Liver (tissue), 9 donors: ENCODE measurements around the gene RPS14. TPM values are rescaled to one million over a fixed set of nuclear protein-coding genes. Genes with fewer than 3 reads are reported as not detected.

Source experiments
- DNase-seq: peaks from one replicate; pipeline ENCODE4 v3.0.0-alpha.2; 2017; ENCODE audit warnings: low spot score
- H3K27ac ChIP-seq, 2 donors: one replicate each; pipeline ENCODE4 v1.7.0; 2013; ENCODE audit warnings: inconsistent platforms in 2 of 2, low read length in 2 of 2, control low read depth in 1 of 2, low read depth in 1 of 2, mild to moderate bottlenecking in 1 of 2
- H3K27me3 ChIP-seq, 4 donors: one replicate each; pipeline versions ENCODE4 v1.6.1 to v1.7.0; 2013; ENCODE audit warnings: low read length in 3 of 4, inconsistent platforms in 1 of 4, mild to moderate bottlenecking in 1 of 4, moderate library complexity in 1 of 4; ENCODE audit not compliant: control insufficient read depth in 4 of 4, insufficient read depth in 4 of 4
- H3K36me3 ChIP-seq, 4 donors: one replicate each; pipeline versions ENCODE4 v1.6.1 to v1.7.0; 2013; ENCODE audit warnings: low read length in 3 of 4, mild to moderate bottlenecking in 3 of 4, low read depth in 1 of 4, moderate library complexity in 1 of 4; ENCODE audit not compliant: control insufficient read depth in 4 of 4, insufficient read depth in 3 of 4
- H3K4me1 ChIP-seq, 4 donors: one replicate each; pipeline versions ENCODE4 v1.6.1 to v1.7.0; 2013; ENCODE audit warnings: low read length in 3 of 4, mild to moderate bottlenecking in 3 of 4, moderate library complexity in 1 of 4; ENCODE audit not compliant: control insufficient read depth in 4 of 4, insufficient read depth in 4 of 4
- H3K4me3 ChIP-seq, 3 donors: one replicate each; pipeline versions ENCODE4 v1.6.1 to v1.7.0; 2013; ENCODE audit warnings: low read length in 3 of 3, control low read depth in 1 of 3, low read depth in 1 of 3, mild to moderate bottlenecking in 1 of 3
- H3K9ac ChIP-seq, 2 donors: one replicate each; pipeline ENCODE4 v1.7.0; 2013; ENCODE audit warnings: low read length in 2 of 2, mild to moderate bottlenecking in 2 of 2, moderate library complexity in 2 of 2, control low read depth in 1 of 2, low read depth in 1 of 2
- H3K9me3 ChIP-seq, 4 donors: one replicate each; pipeline versions ENCODE4 v1.6.1 to v1.7.0; 2013; ENCODE audit warnings: low read length in 3 of 4; ENCODE audit not compliant: control insufficient read depth in 4 of 4
- FOXA1 ChIP-seq: IDR thresholded peaks from 2 replicates; pipeline ENCODE4 v1.6.1; 2016; ENCODE audit warnings: antibody characterized with exemption
- FOXA2 ChIP-seq: IDR thresholded peaks from 2 replicates; pipeline ENCODE4 v1.6.1; 2016; ENCODE audit warnings: antibody characterized with exemption
- GABPA ChIP-seq, 2 donors: IDR thresholded peaks in 1 of 2; conservative IDR thresholded peaks in 1 of 2; 2 replicates each; pipeline ENCODE4 v1.6.1; 2016; ENCODE audit warnings: antibody characterized with exemption in 2 of 2, mild to moderate bottlenecking in 1 of 2, moderate library complexity in 1 of 2
- HNF4G ChIP-seq: IDR thresholded peaks from 2 replicates; pipeline ENCODE4 v1.6.1; 2016; ENCODE audit warnings: antibody characterized with exemption
- JUND ChIP-seq, 2 donors: IDR thresholded peaks; 2 replicates each; pipeline ENCODE4 v1.6.1; 2016; ENCODE audit warnings: antibody characterized with exemption in 2 of 2
- RAD21 ChIP-seq, 2 donors: IDR thresholded peaks; 2 replicates each; pipeline ENCODE4 v1.6.1; 2016; ENCODE audit warnings: antibody characterized with exemption in 2 of 2, mild to moderate bottlenecking in 2 of 2
- SP1 ChIP-seq: IDR thresholded peaks from 2 replicates; pipeline ENCODE4 v1.6.1; 2018; ENCODE audit warnings: antibody characterized with exemption, mild to moderate bottlenecking
- YY1 ChIP-seq: IDR thresholded peaks from 2 replicates; pipeline ENCODE4 v1.6.1; 2016; ENCODE audit warnings: antibody characterized with exemption, mild to moderate bottlenecking
- WGBS: extraction: QIAGEN DNeasy Blood & Tissue Kit; methylation state at CpG from one replicate; pipeline ENCODE4 v1.1.7; 2013; 5-methylcytosine and 5-hydroxymethylcytosine counted together
- polyA plus RNA-seq, 2 donors: library from polyadenylated mRNA; stranded (reverse) in 1 of 2; unstranded in 1 of 2; fragments of 200-250 nt in 1 of 2; fragments of >200 nt in 1 of 2; fragmentation: Nextera tagmentation in 1 of 2; extraction: Ambion mirVana in 1 of 2; gene quantifications; one replicate each; pipeline versions ENCODE4 v1.2.1 to v1.2.3, GENCODE V29; 2013 to 2015
- total RNA-seq, 2 donors: library from RNA; depleted of rRNA; stranded (reverse); fragments of >200 nt; gene quantifications; one replicate each; pipeline ENCODE4 v1.2.3, GENCODE V29; 2014
- TF ChIP-seq, protein P1 (sequence below): IDR thresholded peaks from 2 replicates; pipeline ENCODE4 v1.6.1; 2016; ENCODE audit warnings: antibody characterized with exemption
- donor health status: healthy.
- donor health status: healthy.
- donor health status: healthy.
- donor health status: healthy.
- donor health status: healthy.

RPS14 gene
- total and polyA plus RNA-seq, 4 donors, result 609 to 956 (median 885) TPM

DNA sequence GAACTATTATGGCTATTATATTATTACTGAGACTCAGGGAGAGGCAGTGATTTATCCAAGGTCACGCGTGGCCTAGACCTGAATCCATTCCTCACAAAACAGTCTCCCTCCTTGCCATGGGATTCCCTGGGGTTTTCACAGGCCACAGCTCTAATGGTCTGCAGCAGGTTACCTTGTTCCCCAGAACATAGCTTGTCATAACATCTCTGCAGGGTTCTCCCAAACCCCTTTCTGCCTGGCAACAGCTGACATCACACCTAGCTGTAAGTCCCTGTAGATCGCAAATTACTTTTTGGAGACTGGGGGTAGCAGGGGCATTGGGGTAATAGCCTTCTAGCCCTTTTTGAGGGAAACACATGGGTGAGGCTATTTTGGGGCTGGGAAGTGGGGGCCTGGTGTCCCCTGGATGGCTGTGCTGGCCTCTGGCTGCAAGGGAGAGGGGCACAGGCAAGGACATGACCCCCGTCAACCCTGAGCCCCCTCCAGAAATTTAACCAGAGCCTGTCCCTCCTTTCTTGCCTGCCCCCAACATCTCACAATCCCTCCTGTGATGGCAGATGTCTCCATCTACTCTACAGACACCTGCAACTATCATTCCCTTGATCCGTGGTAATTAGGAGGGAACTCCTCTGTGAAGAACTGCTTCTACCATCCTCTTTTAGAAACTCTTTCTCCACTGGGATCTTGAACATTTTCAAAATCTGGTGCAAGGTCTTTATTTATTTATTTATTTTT, 38.1 kb downstream of the RPS14 start:
- WGBS, result 76% methylated on average over 5 of the region's 5 CpGs
- Histone ChIP-seq H3K4me3 (peak overlapping the region; percentile 20 to 51 (median 20)), H3K27ac (peak overlapping the region; percentile 67 to 88), H3K36me3 (peaks cover 0 to under 1% (median 0%) of the 10 kb centered on the region in 4 donors), H3K27me3 (no peaks in the 10 kb centered on the region), H3K4me1 (peaks cover 0 to 29% (median 15%) of the 10 kb centered on the region in 4 donors), H3K9ac (peak overlapping the region; percentile 39 to 75), H3K9me3 (no peaks in the 10 kb centered on the region)
- TF ChIP-seq SP1, result no peak
- no peak for TF ChIP-seq HNF4G
- DNase-seq, result no peak

DNA sequence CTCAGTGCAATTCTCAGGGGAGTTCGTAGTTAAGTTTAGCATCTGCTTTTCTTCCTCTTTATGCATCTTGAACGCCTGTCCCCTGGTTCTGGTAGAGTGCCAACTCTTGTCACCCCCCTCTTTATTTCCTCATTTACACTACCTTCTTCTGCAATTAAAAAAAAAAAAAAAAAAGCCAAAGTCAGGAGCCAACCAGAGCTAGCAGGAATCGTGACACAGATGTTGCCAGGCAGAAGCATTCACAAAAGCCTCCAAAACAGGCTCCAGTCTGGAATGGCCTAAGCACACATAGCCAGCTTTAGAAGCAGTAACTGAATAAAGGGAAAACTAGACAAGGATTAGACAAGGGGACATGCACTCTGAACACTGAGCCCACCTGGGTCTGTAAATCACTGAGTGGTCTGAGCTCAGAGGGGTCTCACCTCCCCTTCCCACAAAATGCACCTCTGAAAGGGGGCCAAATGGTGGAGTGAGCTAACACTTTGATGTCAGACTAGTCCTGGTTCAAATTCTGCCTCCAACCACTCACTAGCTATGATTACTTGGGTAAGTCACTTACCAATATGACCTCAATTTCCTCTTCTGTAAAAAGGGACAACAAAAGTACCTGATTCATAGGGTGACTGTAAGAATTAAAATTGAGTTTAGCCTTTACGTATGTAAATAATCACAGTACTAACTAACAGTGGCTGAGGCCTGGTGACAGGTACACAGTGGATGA, 38.9 kb downstream of the RPS14 start:
- 30% methylated on average over 4 of the region's 4 CpGs for WGBS
- TF ChIP-seq, protein P1, sequence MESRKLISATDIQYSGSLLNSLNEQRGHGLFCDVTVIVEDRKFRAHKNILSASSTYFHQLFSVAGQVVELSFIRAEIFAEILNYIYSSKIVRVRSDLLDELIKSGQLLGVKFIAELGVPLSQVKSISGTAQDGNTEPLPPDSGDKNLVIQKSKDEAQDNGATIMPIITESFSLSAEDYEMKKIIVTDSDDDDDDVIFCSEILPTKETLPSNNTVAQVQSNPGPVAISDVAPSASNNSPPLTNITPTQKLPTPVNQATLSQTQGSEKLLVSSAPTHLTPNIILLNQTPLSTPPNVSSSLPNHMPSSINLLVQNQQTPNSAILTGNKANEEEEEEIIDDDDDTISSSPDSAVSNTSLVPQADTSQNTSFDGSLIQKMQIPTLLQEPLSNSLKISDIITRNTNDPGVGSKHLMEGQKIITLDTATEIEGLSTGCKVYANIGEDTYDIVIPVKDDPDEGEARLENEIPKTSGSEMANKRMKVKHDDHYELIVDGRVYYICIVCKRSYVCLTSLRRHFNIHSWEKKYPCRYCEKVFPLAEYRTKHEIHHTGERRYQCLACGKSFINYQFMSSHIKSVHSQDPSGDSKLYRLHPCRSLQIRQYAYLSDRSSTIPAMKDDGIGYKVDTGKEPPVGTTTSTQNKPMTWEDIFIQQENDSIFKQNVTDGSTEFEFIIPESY, result no peak
- peak; percentile 61 for TF ChIP-seq SP1
- no peaks in the 10 kb centered on the region for H3K27me3 ChIP-seq
- H3K36me3 ChIP-seq, result peaks cover 0 to 4% (median 0%) of the 10 kb centered on the region in 4 donors
- H3K4me1 ChIP-seq, result peaks cover 0 to 29% (median 15%) of the 10 kb centered on the region in 4 donors
- peak overlapping the region; percentile 35 to 67 for H3K27ac ChIP-seq
- H3K9me3 ChIP-seq, result no peaks in the 10 kb centered on the region
- no peak for DNase-seq
- peak overlapping the region in 2 of 3 donors; percentile 3 to 20 for H3K4me3 ChIP-seq
- H3K9ac ChIP-seq, result peak overlapping the region; percentile 15 to 75

DNA sequence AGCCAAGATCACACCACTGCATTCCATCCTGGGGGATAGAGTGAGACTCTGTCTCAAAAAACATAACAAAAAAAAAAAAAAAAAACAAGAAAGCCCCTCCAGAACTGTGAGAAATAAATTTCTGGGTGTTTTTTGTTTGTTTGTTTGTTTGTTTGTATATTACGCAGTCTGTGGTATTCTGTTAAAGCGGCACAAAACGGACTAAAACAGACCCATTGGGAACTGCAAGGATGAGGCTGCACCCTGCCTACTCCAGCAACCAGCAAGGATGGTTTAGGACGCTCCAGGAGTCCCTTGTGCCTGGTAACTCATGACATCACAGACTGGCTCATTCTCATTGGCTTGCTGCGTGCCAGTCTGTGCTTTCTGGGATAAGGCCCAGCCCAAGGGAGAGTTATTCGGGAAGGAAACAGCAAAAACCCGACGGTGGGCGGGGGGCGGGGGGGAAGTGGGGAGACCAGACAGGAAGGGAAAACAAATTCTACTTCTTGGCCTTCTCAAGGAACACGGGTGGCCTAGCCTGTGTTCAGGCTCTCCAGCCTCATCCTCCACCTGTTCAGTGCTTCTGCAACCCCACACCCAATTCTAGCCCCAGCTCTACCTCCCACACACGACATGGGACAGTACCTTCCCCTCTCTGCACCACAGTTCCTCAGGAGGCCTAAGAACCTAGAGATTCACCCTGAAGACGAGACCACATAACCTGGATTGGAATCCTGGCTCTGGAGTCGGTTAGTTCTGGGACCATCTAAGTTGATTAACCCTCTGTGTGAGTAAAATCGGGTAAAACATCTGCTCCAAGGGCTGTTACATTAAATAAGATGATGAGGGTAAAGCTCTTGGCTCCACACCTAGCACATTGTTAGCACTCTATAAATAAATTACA, 39.7 kb downstream of the RPS14 start:
- no peak for TF ChIP-seq JUND (IDR thresholded peaks at IDR 0.05)
- TF ChIP-seq YY1, result no peak
- TF ChIP-seq FOXA2, result no peak
- no peak for TF ChIP-seq GABPA (IDR thresholded peaks at IDR 0.05 in 1 of 2, conservative IDR thresholded peaks at IDR 0.05 in 1 of 2)
- no peak for TF ChIP-seq FOXA1
- TF ChIP-seq RAD21 (IDR thresholded peaks at IDR 0.05), result no peak
- Histone ChIP-seq H3K4me3 (peak overlapping the region in 1 of 3 donors; percentile 12), H3K4me1 (peaks cover 0 to 29% (median 15%) of the 10 kb centered on the region in 4 donors), H3K9ac (peak overlapping the region; percentile 5 to 49), H3K27me3 (no peaks in the 10 kb centered on the region), H3K36me3 (peaks cover 0 to 4% (median 2%) of the 10 kb centered on the region in 4 donors), H3K27ac (peak overlapping the region; percentile 35 to 67), H3K9me3 (no peaks in the 10 kb centered on the region)
- 17% methylated on average over 15 of the region's 15 CpGs for WGBS
- DNase-seq, result peak; percentile 63
